ENCODE results near the gene MDH1B. TPM values are rescaled to one million over a fixed set of nuclear protein-coding genes. Genes with fewer than 3 reads are reported as not detected.

The MDH1B gene
- total and polyA plus RNA-seq, 2 donors (not counting 1 experiment from before 2014, with no cell fraction given) = 0.34 TPM; not detected in 1

DNA sequence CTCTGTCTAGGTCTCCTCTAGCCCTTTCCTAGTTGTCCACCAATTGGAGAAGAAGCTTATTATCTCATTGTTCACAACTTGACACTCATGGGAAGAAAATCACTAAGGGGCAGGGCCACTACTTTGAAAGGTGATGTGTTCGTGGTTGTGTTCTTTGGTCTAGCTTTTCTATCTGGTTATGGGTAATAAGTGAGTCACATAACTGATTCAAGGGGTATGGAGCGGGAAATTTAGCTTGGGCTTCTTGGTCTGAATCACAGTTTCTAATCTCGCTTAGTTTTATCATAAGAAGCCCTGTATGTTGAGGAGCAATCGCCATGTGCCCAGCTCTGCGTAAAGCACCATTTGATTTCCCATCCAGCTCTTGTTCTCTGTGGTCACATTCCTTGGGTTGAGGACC, 28.2 kb downstream of the MDH1B start:
- DNase-seq (no peak), ATAC-seq (ENCODE audit: low read depth) (no peak)
- H3K4me1 ChIP-seq (ENCODE audit: control insufficient read depth in 2 of 2, insufficient read depth in 2 of 2, low read length in 2 of 2) = no peaks in the 10 kb centered on the region
- H3K9ac ChIP-seq (ENCODE audit: low read length) = no peak overlapping the region
- H3K79me2 ChIP-seq (ENCODE audit: control insufficient read depth, insufficient read depth, low read length) = no peaks in the 10 kb centered on the region
- Mint-ChIP-seq H3K27me3 (peaks cover 23% of the 10 kb centered on the region), H3K4me1 (no peaks in the 10 kb centered on the region), H3K4me3 (no peak overlapping the region), H3K27ac (no peak overlapping the region), H3K9me3 (ENCODE audit: insufficient read depth) (no peaks in the 10 kb centered on the region)
- no peaks in the 10 kb centered on the region for H3K36me3 ChIP-seq (replicated peaks in 1 of 2; ENCODE audit: control extremely low read depth in 1 of 2, control insufficient read depth in 1 of 2, extremely low read depth in 1 of 2, insufficient read depth in 2 of 2, low read length in 1 of 2)
- POLR2A ChIA-PET = no interaction called here
- H3K27me3 ChIP-seq (replicated peaks in 1 of 4; ENCODE audit: control extremely low read depth in 1 of 4, control insufficient read depth in 3 of 4, insufficient read depth in 4 of 4, low read length in 3 of 4) = no peaks in the 10 kb centered on the region
- intact Hi-C loops (cut with micrococcal nuclease) = no loop called here
- no peak overlapping the region for H3K4me2 ChIP-seq (replicated peaks; ENCODE audit: low read depth, low read length, poor library complexity, severe bottlenecking)
- CTCF ChIA-PET = no interaction called here
- H3K4me3 ChIP-seq (ENCODE audit: control extremely low read depth in 1 of 5, extremely low read depth in 1 of 5, insufficient read depth in 1 of 5, low read depth in 2 of 5, low read length in 4 of 5) = no peak overlapping the region
- 61% methylated on average over 4 of the region's 5 CpGs for WGBS (ENCODE audit: insufficient coverage)
- TF ChIP-seq EZH2 (IDR thresholded peaks at IDR 0.05; ENCODE audit: borderline replicate concordance, insufficient read depth, low read depth, low read length, poor library complexity, severe bottlenecking) = no peak
- TF ChIP-seq, protein P1, sequence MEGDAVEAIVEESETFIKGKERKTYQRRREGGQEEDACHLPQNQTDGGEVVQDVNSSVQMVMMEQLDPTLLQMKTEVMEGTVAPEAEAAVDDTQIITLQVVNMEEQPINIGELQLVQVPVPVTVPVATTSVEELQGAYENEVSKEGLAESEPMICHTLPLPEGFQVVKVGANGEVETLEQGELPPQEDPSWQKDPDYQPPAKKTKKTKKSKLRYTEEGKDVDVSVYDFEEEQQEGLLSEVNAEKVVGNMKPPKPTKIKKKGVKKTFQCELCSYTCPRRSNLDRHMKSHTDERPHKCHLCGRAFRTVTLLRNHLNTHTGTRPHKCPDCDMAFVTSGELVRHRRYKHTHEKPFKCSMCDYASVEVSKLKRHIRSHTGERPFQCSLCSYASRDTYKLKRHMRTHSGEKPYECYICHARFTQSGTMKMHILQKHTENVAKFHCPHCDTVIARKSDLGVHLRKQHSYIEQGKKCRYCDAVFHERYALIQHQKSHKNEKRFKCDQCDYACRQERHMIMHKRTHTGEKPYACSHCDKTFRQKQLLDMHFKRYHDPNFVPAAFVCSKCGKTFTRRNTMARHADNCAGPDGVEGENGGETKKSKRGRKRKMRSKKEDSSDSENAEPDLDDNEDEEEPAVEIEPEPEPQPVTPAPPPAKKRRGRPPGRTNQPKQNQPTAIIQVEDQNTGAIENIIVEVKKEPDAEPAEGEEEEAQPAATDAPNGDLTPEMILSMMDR (IDR thresholded peaks at IDR 0.05) = no peak
- H2AFZ ChIP-seq (ENCODE audit: insufficient read depth, low read depth, low read length, poor library complexity, severe bottlenecking) = no peak overlapping the region
- no peaks in the 10 kb centered on the region for H3K9me3 ChIP-seq (ENCODE audit: control extremely low read depth in 1 of 3, control insufficient read depth in 2 of 3, insufficient read depth in 1 of 3, low read length in 2 of 3)
- no peak overlapping the region for H3K27ac ChIP-seq (ENCODE audit: low read length in 2 of 2)
- H4K20me1 ChIP-seq (ENCODE audit: control insufficient read depth, insufficient read depth, low read length, poor library complexity, severe bottlenecking) = no peaks in the 10 kb centered on the region

DNA sequence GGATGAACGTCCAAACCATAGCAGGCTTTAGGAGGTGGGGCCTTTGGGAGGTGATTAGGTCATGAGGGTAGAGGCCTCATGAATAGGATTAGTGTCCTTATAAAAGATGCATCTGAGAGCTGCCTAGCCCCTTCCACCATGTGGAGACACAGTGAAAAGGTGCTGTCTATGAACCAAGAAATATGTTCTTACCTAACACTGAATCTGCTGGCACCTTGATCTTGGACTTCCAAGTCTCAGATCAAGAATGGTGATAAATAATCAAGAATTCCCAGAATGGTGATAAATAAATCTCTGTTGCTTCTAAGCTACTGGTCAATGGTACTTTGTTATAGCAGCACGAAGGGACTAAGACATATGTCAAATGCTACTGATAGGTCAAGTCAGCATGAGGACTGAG, 31.8 kb downstream of the MDH1B start:
- ATAC-seq (ENCODE audit: low read depth) = no peak
- no peaks in the 10 kb centered on the region for H3K79me2 ChIP-seq (ENCODE audit: control insufficient read depth, insufficient read depth, low read length)
- H3K4me1 ChIP-seq (ENCODE audit: control insufficient read depth in 2 of 2, insufficient read depth in 2 of 2, low read length in 2 of 2) = no peaks in the 10 kb centered on the region
- Mint-ChIP-seq H3K4me1 (no peaks in the 10 kb centered on the region), H3K4me3 (no peak overlapping the region), H3K9me3 (ENCODE audit: insufficient read depth) (no peaks in the 10 kb centered on the region), H3K27ac (no peak overlapping the region), H3K27me3 (peaks cover 37% of the 10 kb centered on the region)
- 84% methylated on average over 2 of the region's 2 CpGs for WGBS (ENCODE audit: insufficient coverage)
- no peaks in the 10 kb centered on the region for H3K36me3 ChIP-seq (replicated peaks in 1 of 2; ENCODE audit: control extremely low read depth in 1 of 2, control insufficient read depth in 1 of 2, extremely low read depth in 1 of 2, insufficient read depth in 2 of 2, low read length in 1 of 2)
- TF ChIP-seq EZH2 (IDR thresholded peaks at IDR 0.05; ENCODE audit: borderline replicate concordance, insufficient read depth, low read depth, low read length, poor library complexity, severe bottlenecking) = no peak
- TF ChIP-seq, protein P1 (IDR thresholded peaks at IDR 0.05) = no peak
- H3K9me3 ChIP-seq (ENCODE audit: control extremely low read depth in 1 of 3, control insufficient read depth in 2 of 3, insufficient read depth in 1 of 3, low read length in 2 of 3) = peaks cover 0 to 2% (median 0%) of the 10 kb centered on the region in 3 donors
- no peaks in the 10 kb centered on the region for H4K20me1 ChIP-seq (ENCODE audit: control insufficient read depth, insufficient read depth, low read length, poor library complexity, severe bottlenecking)
- DNase-seq = no peak
- no peak overlapping the region for H3K4me3 ChIP-seq (ENCODE audit: control extremely low read depth in 1 of 5, extremely low read depth in 1 of 5, insufficient read depth in 1 of 5, low read depth in 2 of 5, low read length in 4 of 5)
- ChIA-PET POLR2A (no interaction called here), CTCF (no interaction called here)
- no peak overlapping the region for H3K9ac ChIP-seq (ENCODE audit: low read length)
- no peak overlapping the region for H2AFZ ChIP-seq (ENCODE audit: insufficient read depth, low read depth, low read length, poor library complexity, severe bottlenecking)
- H3K4me2 ChIP-seq (replicated peaks; ENCODE audit: low read depth, low read length, poor library complexity, severe bottlenecking) = no peak overlapping the region
- peaks cover 0 to 5% (median under 1%) of the 10 kb centered on the region in 4 experiments for H3K27me3 ChIP-seq (replicated peaks in 1 of 4; ENCODE audit: control extremely low read depth in 1 of 4, control insufficient read depth in 3 of 4, insufficient read depth in 4 of 4, low read length in 3 of 4)
- intact Hi-C loops (cut with micrococcal nuclease) = no loop called here
- H3K27ac ChIP-seq (ENCODE audit: low read length in 2 of 2) = no peak overlapping the region
